HG03175 (cell line): ENCODE measurements around the gene TRIM42.
A peak's percentile ranks its signal among the peaks of the same experiment; 100 is the strongest.

Experiments used
- ATAC-seq: cut with Tn5 transposase; IDR thresholded peaks from one replicate; pipeline ENCODE4 v1.9.1; 2021; ENCODE audit warnings: mild to moderate bottlenecking, moderate library complexity; ENCODE audit not compliant: unreplicated experiment

TRIM42 gene

DNA sequence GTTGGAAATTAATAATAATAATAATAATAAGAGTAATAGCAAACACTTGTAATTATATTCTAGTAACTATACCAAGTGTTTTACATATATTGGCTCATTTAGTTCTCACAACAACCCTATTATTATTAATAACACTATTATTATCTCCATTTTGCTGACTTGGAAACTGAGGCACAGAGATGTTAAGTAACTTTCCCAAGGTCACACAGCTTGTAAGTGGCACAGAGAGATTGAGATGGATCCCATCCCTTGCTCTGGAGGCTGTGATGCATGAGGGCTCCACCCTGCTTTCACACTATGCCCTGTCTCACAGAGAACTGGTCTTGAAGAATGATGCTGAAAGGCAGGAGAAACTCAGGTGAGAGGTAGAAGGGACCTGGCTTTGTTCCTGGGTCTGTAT is 31.9 kb downstream of the TRIM42 start:
- no peak for ATAC-seq

DNA sequence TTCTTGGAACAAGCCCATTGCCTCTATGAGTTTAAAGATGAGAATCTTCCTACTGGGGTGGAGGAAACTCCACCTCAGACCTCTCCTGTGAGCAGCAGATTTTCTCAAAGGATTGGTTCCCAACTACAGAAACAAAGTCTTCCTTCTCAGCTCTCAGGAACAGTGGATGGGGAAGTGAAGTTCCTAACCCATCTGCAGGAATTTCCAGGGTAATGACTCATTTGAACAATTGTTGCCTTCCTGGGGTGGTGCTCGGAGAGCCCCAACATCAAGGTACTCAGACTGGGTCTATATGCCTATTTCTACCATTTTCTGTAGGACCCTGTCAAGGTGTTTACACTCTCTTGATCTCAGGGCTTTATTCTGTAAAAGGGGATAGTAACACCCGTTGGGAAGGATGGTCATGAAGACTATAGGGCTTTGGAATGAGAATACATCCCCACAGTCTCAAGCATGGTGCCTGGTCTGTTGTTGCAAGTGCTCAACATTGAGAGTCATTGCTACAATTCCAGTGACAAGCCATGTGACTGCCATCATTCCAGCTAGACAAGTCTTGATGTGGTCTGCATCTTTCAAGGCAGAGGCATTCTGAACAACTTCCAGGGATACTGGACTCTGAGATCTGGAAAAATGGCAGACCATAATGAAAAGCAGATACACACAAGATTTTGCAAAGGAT is 33.0 kb downstream of the TRIM42 start:
- ATAC-seq = no peak

DNA sequence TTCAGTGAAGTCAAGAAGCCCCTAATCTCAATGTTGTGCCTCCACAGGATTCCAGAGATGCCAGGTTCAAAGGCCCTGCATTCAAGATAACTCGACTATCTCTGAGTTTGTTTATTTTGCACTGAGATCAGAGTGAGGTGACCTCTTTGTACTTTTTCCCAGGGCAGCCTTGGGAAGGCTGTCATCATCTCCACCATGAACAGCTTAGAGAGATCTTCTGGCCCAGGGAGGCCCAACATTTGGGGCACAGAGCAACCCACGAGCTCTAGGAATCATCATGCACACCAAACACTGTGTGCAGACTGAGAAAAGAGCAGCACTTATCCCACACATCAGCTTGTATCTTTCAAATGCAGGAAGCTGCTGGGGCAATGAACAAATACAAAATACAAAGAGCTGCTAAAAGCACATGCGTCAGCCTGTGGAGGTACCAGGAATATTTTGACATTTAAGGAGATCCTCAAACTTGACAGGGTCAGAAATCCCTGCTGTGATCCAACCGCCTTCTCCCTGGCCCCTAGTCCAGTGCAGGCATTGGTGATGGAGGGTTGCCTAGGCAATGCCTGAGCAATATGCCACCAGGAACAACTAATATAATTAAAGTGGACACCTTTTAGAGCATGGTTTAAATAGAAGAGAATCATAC is 33.6 kb downstream of the TRIM42 start:
- no peak for ATAC-seq

DNA sequence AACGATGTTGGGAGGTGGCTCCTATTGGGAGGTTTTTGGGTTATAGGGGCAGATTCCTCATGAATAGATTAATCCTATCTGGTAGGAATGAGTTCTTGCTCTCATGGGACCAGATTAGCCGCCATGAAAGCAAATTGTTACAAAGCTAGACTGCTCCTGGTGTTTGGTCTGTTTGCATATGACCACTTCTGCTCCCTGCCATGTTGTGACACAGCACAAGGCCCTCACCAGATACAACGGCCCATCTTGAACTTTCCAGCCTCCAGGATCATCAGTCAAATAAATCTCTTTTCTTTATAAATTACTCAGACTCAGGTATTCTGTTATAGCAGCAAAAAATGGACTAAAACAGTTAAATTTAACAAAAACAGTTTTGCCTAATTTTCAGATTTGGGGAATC is 34.4 kb downstream of the TRIM42 start:
- no peak for ATAC-seq

DNA sequence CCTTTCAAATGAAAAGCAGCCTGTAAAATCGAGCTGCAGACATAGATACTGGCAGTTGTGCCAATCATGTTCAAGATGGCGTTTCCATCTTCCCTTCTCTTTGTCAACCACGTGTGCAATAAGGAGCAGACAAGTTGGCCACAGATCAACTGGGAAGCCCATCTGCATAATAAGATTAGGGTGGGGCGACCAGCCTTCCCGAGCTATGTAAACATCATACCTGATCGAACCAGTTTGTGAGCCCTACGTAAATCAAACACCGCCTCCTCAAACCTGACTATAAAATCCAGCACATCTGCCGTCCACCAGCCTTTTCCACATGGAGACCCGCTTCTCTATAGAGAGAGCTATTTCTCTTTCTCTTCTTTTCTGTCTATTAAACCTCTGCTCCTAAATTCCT is 37.2 kb downstream of the TRIM42 start:
- ATAC-seq = no peak

DNA sequence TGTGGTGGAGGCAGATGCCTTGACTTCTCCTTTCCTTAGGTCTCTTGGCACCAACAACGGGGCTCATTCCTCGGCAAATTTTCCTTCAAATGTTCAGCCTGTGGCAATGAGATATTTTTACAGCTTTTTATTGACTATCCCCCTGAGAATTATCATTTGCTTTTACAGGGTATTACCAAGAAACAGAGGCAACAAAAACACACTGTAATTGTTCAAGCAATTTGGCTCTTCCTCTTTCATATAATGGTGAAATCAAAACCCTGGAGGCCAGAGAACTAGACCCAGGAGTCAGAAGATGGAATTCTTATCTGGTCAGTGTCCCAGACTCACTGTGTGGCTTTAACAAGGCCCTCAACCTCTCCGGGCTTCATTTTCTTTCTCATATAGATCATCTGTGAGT is 40.1 kb downstream of the TRIM42 start:
- ATAC-seq = no peak

DNA sequence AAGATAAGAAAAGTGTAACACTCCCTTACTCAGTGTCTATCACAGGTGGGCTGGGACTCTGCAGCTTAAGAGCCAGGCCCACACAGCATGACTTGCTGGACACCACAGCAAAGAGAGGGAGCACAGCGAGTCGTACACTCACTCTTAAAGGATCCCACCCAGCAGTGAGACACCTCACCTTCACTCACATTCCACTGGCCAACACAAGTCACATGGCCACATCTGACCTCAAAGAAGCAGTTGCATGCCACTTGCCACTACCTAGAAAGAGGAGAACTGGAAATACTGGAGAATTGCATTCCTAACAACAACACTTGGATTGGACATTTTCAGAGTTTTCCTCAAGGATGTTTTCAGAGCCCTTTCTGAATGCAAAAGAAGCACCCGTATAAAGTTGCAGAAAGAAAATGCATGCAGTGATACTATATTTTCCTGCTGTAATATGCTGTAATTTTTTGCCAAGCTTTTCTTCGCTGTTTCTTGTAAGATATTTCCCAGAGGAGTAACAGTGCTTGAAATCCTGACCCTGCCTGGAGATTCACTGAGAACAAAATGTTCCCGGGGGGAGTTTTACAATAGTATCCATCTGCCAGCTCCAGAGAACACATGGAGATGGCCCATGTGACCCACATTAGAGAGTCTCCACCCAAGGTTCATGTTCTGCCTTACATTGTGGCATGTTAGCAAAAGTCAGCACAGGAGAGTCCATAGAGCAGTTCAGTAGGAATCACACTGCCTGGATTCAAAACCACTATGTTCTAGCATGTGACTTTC is 42.2 kb downstream of the TRIM42 start:
- ATAC-seq = no peak

DNA sequence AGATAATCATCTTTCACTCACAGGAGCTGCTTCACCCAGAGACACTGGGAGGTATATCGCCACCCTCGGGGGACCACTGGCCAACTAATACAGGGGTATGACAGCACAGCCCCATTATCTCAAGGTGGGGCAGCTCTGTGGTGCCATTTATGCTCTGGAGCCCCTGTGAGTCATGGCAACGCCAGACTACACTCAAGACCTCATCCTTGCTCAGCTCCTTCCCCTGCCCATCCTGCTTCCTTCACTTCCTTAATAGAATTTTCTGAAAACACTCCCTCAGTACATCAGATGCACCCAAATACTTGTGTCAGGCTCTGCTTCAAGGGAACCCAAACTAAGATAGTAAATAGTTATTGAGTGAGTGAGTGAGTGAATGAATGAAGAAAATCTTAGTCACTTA is 45.7 kb downstream of the TRIM42 start:
- ATAC-seq = no peak

DNA sequence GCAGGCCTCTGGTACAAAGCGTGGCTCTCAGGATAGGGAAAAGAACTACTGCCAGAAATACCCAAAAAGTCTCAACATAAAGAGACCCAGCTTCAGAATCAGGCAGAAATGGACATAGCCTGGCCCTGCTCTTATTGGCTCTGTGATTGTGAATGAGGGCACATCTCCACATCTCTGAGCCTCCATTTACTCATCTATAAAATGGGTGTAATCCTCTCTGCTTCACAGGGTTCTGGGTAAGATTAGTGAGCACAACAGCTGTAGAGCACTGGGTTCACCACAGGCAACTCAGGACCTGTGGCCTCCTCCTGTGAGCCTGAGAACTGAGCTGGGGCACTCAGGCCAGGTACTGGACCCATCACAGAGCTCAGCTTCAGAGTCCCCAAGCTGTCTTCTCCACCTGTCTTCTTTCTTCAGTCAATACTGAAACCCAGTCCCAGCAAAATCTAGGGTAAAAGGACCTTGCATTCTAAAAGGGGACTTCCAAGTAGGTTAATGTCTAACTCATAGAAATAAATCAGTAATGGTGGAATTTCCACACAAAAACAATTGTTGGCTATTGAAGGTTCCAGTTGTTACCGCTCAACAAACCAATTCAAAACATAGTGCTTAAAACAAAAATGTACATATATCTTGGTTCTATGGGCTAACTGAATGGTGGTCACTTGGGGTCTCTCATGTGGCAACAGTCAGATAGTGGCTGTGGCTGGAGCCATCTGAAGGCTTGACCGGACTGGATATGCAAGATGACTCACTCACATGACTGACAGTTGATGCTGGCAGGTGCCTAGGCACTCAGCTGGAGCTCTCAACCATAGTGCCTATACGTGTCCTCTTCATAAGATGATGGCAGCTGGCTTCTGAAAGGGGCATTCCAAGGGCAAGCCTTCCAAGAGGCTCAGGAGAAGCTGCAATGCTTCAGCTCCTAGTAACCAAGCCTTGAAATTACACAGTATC is 47.3 kb downstream of the TRIM42 start:
- ATAC-seq = peak; percentile 79

DNA sequence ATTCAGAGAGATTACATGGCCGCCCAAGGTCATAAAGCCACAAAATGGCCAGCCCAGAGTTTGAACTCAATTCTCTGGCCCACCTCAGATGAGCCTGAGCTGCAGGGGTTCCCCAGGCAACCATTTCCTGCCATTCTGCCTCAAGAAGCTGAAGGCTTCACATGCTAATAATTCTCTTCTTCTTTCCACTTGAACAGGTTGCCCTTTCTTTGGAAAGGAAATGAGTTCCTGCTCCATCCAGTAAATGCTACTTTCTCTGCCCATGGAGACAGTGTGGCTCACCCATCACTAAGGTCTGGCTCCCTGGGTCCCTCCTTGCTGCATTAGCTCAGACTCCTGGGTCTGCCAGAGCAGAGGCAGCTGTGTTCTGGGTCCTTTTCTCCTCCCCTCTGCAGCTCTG is 48.2 kb downstream of the TRIM42 start:
- peak; percentile 21 for ATAC-seq

DNA sequence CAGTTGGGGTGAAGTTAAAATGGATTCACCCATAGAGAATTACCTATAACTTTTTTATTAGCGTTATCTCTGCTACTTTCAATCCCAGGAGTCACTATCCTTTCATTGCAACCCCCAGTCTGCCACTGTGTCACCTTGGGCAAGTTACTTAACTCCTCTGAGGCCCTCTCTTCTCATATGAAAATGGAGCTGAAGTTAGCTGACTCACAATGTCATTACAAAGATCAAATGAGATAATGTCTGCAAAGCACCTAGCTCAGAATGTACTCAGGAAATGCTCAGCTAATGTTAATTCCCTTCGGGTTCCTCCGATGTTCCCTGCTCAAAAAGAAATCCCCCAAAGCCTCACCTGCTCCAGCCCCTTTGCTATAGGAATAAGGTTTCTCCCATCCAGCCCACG is 50.0 kb downstream of the TRIM42 start:
- ATAC-seq = no peak

DNA sequence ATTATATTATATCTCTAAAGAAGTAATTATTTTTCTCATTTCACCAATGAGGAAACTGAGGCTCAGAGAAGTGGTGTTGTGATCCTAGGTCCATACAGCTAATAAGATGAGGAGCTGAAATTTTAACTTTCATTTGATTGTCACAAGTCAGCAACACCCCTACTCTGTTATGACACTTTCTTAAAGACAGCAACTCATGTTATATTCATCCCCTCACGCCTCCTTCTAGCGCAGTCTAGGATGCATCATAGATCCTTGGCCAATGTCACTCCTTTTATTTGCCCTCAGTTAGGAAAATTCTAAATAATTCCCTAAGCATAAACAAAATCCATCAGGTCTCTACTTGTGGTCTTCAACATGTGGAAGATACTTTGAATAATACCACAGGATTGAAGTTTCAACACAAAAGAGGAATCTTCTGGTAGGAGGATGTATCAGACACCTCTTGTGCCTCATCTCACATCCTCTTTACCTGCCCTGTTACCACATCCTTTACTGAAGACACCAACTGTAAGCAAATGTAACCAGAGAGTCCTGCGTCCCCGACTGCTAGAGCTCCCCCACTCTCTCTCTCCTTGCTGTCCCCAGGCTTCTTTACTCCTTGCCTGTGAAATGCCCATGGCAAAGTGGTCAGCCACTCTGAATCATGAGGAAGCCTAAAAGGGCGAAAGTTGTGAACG is 53.7 kb downstream of the TRIM42 start:
- peak; percentile 98 for ATAC-seq

DNA sequence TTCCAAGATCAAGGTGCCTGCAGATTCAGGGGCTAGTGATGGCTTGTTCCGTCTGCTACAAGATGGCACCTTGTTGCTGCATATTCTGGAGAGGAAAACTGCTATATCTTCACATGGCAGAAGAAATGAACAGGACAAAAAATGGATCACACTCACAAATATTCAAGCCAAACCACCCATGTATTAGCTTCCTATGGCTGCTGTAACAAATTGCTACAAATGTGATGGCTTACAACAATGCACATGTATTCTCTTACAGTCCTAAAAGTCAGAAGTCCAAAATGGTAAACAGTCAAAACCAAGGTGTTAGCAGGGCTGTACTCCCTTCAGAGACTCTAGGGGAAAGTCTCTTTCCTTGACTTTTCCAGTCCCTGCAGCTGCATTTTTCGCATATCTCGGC is 55.8 kb downstream of the TRIM42 start:
- no peak for ATAC-seq

DNA sequence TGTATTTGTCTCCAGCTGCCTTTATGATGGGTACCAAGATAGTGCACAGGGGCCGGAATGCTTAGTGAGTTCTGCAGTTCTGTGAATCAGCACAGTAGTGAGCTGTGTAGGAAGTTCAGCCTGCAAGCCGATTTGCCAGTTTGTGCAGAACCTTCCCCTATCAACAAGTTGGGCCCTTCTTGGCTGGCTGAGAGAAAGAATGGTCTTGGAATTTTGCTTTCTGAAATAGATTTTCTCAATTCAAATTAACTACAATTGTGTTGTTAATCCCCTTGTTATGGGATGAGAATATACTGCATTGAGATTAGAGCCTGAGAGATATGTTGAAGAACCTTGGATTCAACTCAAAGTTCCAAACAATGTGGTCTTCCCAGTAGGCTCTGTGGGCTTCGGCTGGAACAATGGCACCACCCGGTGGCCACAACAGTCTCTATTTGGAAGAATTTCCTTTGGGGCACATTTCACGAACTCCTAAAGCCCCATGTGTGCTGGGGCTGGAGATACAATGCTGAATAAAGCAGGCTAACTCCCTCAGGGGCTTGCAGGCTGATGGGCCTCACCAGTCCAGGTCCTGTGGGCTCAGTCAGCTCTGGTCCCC is 59.1 kb downstream of the TRIM42 start:
- no peak for ATAC-seq

DNA sequence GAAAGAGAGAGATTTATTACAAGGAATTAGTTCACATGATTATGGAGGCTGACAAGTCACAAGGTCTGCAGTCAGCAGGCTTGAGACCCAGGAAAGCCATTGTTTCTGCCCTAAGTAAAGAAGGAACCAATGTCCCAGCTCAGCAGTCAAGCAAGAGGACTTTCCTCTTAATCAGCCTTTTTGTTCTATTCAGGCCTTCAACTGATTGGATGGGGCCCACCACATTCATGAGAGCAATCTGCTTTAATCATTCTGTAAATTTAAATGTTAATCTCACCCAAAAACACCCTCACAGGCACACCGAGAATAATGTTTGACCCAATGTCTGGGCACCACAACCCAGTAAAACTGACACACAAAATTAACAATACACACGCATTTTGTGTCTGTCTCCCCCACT is 64.3 kb downstream of the TRIM42 start:
- no peak for ATAC-seq

DNA sequence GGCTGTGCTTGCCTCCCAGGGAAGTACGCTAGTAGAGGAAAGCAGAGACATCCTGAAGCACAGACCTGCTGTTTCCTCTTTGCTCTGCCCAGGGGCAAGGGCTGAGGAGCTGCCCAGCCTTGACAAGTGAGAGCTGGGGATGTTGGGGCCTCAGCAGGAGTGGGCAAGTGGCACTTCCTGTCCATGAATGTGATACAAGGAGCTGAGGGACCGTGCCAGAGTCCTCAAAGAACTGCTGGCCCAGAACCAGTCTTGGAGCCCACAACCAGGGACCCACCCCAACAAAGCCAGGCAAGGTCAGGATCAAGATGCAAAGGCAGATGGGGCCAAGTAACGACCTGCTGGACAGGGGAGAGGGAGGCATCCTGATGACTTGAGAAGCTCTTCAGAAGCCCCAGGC is 70.3 kb downstream of the TRIM42 start:
- ATAC-seq = no peak

DNA sequence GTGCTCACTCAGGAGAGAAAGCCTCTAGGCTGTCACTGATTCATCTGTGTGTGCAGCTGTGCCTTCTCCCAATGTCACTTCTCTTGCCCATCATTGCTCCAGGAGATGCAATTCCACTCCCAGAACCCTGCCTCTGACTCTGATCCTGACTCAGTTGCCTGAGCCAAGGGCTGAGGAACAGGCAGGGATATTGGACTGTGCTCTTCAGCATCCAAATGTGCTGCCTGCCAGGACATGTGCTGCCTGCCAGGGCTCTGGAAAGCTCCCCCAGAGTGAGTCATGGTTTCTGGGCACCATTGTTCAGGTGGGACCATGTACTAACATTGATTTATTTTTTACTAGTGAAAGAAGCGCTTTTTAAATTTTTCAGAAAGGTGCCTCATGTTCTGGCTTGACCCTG is 71.0 kb downstream of the TRIM42 start:
- no peak for ATAC-seq
